HepG2 (cell line): ENCODE results near the gene PDLIM5. TPM values are rescaled to one million over a fixed set of nuclear protein-coding genes. Genes with fewer than 3 reads are reported as not detected.

Experiments used
- CEBPG ChIP-seq: IDR thresholded peaks from 2 replicates; pipeline ENCODE4 v1.6.1; 2016
- DR1 ChIP-seq: sonication (generic); formaldehyde crosslinking; IDR thresholded peaks from 2 replicates; pipeline ENCODE4 v1.8.0; 2021; ENCODE audit warnings: mild to moderate bottlenecking, missing genetic modification reagents, inconsistent platforms
- ELF3 ChIP-seq: IDR thresholded peaks from 2 replicates; pipeline ENCODE4 v1.6.1; 2016; ENCODE audit warnings: missing genetic modification reagents, missing compliant biosample characterization
- KMT2A ChIP-seq: sonication (generic); formaldehyde crosslinking; IDR thresholded peaks from 2 replicates; pipeline ENCODE4 v1.4.0; 2020; ENCODE audit warnings: missing genetic modification reagents
- NAIF1 ChIP-seq: sonication (generic); formaldehyde crosslinking; IDR thresholded peaks from 2 replicates; pipeline ENCODE4 v1.5.0; 2020; ENCODE audit warnings: mild to moderate bottlenecking, missing genetic modification reagents, borderline replicate concordance
- NCOR1 ChIP-seq: fragments of 200-600 bp; sonication (generic); IDR thresholded peaks from 2 replicates; pipeline ENCODE4 v1.7.0; 2017; ENCODE audit warnings: antibody characterized with exemption, low read length, borderline replicate concordance
- PPARG ChIP-seq: conservative IDR thresholded peaks from 2 replicates; pipeline ENCODE4 v1.6.1; 2016; ENCODE audit warnings: missing biosample characterization, missing genetic modification reagents
- SSRP1 ChIP-seq: IDR thresholded peaks from 2 replicates; pipeline ENCODE4 v1.6.1; 2016; ENCODE audit warnings: control low read depth
- ZBTB20 ChIP-seq: sonication (generic); formaldehyde crosslinking; IDR thresholded peaks from 2 replicates; pipeline ENCODE4 v1.8.1; 2023; ENCODE audit warnings: missing genetic modification reagents, low read depth, mild to moderate bottlenecking, borderline replicate concordance
- polyA plus RNA-seq, 8 experiments: library from polyadenylated mRNA; depleted of rRNA in 3 of 8; stranded (reverse) in 7 of 8; unstranded in 1 of 8; fragments of >200 nt; fragmentation: Illumina TruSeq in 4 of 8; extraction: Trizol in 4 of 8; gene quantifications; 2 replicates each; pipeline versions ENCODE4 v1.2.1 to v1.2.3, GENCODE V29; 2011 to 2016; ENCODE audit warnings: low read depth in 4 of 8, missing spikeins in 1 of 8, mixed read lengths in 1 of 8; ENCODE audit not compliant: insufficient read depth in 1 of 8
- total RNA-seq, 5 experiments: library from RNA; depleted of rRNA; stranded (reverse); fragments of >200 nt; fragmentation: Illumina TruSeq; extraction: Trizol; gene quantifications; 2 replicates each; pipeline ENCODE4 v1.2.3, GENCODE V29; 2016; ENCODE audit warnings: low read depth in 1 of 5
- TF ChIP-seq, protein P1 (sequence below): sonication (generic); formaldehyde crosslinking; IDR thresholded peaks from one replicate; pipeline ENCODE4 v1.5.1; 2020; ENCODE audit warnings: mild to moderate bottlenecking, missing genetic modification reagents; ENCODE audit errors: not compliant biosample characterization
- TF ChIP-seq, protein P2 (sequence below): sonication (generic); formaldehyde crosslinking; IDR thresholded peaks from 2 replicates; pipeline ENCODE4 v1.5.0; 2020; ENCODE audit warnings: missing genetic modification reagents
- TF ChIP-seq, protein P3 (sequence below): sonication (generic); formaldehyde crosslinking; IDR thresholded peaks from 2 replicates; pipeline ENCODE4 v1.4.0; 2020; ENCODE audit warnings: missing genetic modification reagents, borderline replicate concordance
- TF ChIP-seq, protein P4 (sequence below): sonication (generic); formaldehyde crosslinking; IDR thresholded peaks from 2 replicates; pipeline ENCODE4 v1.4.0; 2020; ENCODE audit warnings: mild to moderate bottlenecking, missing genetic modification reagents

The PDLIM5 gene
- total and polyA plus RNA-seq, 2 of the 13 experiments (the other 11 are each of a cell fraction or from before 2014, with no cell fraction given): 52.8 to 119 TPM

DNA sequence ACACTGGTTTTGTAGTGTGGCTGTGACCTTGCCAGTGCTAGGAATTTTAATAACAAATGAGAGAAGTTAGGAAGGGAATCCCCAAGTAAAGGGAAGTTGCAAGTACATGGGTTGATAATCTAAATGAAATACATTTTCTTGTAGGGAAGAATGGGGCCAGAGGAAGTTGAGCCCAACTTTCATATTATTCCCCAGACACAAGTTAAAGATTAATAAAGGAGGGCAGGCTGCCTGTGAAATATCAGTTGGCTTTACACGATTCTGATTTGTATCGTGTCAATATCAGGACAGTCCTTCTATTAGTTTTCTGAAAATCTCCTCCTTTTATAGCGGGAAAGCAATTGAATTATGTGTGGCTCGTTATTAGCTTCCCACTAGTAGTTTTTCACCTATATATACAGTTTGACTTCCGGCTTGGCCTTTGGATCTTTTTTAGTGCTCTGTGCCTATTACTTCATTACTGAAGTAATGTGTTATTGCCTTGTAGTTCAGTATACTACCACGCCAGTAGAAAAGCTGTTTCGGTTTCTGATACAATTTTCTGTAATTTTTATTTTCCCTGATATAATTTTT is 1.7 kb downstream of the PDLIM5 start (continued):
- TF ChIP-seq, protein P1, sequence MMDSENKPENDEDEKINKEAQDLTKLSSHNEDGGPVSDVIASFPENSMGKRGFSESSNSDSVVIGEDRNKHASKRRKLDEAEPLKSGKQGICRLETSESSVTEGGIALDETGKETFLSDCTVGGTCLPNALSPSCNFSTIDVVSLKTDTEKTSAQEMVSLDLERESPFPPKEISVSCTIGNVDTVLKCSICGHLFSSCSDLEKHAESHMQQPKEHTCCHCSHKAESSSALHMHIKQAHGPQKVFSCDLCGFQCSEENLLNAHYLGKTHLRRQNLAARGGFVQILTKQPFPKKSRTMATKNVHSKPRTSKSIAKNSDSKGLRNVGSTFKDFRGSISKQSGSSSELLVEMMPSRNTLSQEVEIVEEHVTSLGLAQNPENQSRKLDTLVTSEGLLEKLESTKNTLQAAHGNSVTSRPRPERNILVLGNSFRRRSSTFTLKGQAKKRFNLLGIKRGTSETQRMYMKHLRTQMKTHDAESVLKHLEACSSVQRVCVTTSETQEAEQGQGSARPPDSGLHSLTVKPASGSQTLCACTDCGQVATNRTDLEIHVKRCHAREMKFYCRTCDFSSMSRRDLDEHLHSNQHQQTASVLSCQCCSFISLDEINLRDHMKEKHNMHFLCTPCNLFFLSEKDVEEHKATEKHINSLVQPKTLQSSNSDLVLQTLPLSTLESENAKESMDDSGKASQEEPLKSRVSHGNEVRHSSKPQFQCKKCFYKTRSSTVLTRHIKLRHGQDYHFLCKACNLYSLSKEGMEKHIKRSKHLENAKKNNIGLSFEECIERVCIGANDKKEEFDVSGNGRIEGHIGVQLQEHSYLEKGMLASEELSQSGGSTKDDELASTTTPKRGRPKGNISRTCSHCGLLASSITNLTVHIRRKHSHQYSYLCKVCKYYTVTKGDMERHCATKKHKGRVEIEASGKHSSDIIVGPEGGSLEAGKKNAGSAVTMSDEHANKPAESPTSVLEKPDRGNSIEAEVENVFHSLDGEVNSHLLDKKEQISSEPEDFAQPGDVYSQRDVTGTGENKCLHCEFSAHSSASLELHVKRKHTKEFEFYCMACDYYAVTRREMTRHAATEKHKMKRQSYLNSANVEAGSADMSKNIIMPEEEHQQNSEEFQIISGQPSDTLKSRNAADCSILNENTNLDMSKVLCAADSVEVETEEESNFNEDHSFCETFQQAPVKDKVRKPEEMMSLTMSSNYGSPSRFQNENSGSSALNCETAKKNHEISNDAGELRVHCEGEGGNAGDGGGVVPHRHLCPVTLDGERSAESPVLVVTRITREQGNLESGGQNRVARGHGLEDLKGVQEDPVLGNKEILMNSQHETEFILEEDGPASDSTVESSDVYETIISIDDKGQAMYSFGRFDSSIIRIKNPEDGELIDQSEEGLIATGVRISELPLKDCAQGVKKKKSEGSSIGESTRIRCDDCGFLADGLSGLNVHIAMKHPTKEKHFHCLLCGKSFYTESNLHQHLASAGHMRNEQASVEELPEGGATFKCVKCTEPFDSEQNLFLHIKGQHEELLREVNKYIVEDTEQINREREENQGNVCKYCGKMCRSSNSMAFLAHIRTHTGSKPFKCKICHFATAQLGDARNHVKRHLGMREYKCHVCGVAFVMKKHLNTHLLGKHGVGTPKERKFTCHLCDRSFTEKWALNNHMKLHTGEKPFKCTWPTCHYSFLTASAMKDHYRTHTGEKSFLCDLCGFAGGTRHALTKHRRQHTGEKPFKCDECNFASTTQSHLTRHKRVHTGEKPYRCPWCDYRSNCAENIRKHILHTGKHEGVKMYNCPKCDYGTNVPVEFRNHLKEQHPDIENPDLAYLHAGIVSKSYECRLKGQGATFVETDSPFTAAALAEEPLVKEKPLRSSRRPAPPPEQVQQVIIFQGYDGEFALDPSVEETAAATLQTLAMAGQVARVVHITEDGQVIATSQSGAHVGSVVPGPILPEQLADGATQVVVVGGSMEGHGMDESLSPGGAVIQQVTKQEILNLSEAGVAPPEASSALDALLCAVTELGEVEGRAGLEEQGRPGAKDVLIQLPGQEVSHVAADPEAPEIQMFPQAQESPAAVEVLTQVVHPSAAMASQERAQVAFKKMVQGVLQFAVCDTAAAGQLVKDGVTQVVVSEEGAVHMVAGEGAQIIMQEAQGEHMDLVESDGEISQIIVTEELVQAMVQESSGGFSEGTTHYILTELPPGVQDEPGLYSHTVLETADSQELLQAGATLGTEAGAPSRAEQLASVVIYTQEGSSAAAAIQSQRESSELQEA (CRISPR knock-in tag): no peak
- TF ChIP-seq CEBPG (0 out of 2 replicates have a peak, but pooled peaks have one; percentile 8), DR1 (CRISPR knock-in tag) (no peak), PPARG (CRISPR knock-in tag) (0 out of 2 replicates have a peak, but pooled peaks have one; percentile 14), KMT2A (CRISPR knock-in tag) (no peak), NCOR1 (0 out of 2 replicates have a peak, but pooled peaks have one; percentile 28), NAIF1 (CRISPR knock-in tag) (0 out of 2 replicates have a peak, but pooled peaks have one; percentile 37), ZBTB20 (peak; percentile 58; the same call in 1 of the 2 replicates), SSRP1 (CRISPR knock-in tag) (no peak), ELF3 (peak; percentile 83; the same call in 1 of the 2 replicates)
- TF ChIP-seq, protein P2, sequence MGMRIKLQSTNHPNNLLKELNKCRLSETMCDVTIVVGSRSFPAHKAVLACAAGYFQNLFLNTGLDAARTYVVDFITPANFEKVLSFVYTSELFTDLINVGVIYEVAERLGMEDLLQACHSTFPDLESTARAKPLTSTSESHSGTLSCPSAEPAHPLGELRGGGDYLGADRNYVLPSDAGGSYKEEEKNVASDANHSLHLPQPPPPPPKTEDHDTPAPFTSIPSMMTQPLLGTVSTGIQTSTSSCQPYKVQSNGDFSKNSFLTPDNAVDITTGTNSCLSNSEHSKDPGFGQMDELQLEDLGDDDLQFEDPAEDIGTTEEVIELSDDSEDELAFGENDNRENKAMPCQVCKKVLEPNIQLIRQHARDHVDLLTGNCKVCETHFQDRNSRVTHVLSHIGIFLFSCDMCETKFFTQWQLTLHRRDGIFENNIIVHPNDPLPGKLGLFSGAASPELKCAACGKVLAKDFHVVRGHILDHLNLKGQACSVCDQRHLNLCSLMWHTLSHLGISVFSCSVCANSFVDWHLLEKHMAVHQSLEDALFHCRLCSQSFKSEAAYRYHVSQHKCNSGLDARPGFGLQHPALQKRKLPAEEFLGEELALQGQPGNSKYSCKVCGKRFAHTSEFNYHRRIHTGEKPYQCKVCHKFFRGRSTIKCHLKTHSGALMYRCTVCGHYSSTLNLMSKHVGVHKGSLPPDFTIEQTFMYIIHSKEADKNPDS (CRISPR knock-in tag): peak; percentile 87; the same call in 1 of the 2 replicates
- TF ChIP-seq, protein P3, sequence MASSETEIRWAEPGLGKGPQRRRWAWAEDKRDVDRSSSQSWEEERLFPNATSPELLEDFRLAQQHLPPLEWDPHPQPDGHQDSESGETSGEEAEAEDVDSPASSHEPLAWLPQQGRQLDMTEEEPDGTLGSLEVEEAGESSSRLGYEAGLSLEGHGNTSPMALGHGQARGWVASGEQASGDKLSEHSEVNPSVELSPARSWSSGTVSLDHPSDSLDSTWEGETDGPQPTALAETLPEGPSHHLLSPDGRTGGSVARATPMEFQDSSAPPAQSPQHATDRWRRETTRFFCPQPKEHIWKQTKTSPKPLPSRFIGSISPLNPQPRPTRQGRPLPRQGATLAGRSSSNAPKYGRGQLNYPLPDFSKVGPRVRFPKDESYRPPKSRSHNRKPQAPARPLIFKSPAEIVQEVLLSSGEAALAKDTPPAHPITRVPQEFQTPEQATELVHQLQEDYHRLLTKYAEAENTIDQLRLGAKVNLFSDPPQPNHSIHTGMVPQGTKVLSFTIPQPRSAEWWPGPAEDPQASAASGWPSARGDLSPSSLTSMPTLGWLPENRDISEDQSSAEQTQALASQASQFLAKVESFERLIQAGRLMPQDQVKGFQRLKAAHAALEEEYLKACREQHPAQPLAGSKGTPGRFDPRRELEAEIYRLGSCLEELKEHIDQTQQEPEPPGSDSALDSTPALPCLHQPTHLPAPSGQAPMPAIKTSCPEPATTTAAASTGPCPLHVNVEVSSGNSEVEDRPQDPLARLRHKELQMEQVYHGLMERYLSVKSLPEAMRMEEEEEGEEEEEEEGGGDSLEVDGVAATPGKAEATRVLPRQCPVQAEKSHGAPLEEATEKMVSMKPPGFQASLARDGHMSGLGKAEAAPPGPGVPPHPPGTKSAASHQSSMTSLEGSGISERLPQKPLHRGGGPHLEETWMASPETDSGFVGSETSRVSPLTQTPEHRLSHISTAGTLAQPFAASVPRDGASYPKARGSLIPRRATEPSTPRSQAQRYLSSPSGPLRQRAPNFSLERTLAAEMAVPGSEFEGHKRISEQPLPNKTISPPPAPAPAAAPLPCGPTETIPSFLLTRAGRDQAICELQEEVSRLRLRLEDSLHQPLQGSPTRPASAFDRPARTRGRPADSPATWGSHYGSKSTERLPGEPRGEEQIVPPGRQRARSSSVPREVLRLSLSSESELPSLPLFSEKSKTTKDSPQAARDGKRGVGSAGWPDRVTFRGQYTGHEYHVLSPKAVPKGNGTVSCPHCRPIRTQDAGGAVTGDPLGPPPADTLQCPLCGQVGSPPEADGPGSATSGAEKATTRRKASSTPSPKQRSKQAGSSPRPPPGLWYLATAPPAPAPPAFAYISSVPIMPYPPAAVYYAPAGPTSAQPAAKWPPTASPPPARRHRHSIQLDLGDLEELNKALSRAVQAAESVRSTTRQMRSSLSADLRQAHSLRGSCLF (CRISPR knock-in tag): no peak
- TF ChIP-seq, protein P4, sequence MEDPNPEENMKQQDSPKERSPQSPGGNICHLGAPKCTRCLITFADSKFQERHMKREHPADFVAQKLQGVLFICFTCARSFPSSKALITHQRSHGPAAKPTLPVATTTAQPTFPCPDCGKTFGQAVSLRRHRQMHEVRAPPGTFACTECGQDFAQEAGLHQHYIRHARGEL (CRISPR knock-in tag): no peak
